ENCODE data around the gene CATSPERD.

DNA sequence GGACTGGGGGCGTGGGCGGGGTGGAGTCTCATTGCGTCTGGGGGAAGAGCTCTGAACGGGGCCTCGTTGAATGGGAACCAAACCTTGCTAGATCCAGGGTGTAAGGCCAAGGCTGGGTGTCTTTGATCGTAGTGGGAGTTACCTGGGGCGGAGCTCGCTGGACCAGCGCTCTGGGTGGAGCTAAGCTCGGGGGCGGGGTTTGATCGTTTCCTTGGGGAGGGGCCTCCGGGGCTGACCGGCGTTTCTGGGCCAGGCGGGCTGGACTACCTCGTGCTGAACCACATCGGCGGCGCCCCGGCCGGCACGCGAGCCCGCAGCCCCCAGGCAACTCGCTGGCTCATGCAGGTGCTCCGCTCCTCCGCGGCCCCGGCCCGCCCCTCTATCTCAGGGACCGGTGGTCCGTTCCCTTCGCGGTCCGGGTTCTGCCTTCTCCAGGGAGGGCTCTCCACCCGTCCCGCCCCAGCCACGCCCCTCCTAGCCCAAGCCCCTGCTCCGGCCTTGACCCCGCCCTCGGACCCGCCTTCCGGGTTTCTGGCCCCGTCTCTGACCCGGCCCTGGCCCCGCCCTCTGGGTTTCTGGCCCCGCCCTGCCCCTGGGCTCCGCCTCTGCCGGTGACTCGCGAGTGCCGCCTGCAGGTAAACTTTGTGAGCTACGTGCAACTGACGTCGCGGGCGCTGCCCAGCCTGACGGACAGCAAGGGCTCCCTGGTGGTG is 33.6 kb upstream of the CATSPERD start:
- TF ChIP-seq, protein P1, sequence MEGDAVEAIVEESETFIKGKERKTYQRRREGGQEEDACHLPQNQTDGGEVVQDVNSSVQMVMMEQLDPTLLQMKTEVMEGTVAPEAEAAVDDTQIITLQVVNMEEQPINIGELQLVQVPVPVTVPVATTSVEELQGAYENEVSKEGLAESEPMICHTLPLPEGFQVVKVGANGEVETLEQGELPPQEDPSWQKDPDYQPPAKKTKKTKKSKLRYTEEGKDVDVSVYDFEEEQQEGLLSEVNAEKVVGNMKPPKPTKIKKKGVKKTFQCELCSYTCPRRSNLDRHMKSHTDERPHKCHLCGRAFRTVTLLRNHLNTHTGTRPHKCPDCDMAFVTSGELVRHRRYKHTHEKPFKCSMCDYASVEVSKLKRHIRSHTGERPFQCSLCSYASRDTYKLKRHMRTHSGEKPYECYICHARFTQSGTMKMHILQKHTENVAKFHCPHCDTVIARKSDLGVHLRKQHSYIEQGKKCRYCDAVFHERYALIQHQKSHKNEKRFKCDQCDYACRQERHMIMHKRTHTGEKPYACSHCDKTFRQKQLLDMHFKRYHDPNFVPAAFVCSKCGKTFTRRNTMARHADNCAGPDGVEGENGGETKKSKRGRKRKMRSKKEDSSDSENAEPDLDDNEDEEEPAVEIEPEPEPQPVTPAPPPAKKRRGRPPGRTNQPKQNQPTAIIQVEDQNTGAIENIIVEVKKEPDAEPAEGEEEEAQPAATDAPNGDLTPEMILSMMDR (IDR thresholded peaks at IDR 0.05) = peak; percentile 87 to 91 (median 89)
- no peak for TF ChIP-seq POLR2A (IDR thresholded peaks at IDR 0.05)
